ENCODE data around the gene GPR61.
A peak's percentile ranks its signal among the peaks of the same experiment; 100 is the strongest.

GPR61 gene

GRCh38 chr1:109578947-109579443, 39.3 kb downstream of the GPR61 start:
- DNase-seq, result no peak

DNA sequence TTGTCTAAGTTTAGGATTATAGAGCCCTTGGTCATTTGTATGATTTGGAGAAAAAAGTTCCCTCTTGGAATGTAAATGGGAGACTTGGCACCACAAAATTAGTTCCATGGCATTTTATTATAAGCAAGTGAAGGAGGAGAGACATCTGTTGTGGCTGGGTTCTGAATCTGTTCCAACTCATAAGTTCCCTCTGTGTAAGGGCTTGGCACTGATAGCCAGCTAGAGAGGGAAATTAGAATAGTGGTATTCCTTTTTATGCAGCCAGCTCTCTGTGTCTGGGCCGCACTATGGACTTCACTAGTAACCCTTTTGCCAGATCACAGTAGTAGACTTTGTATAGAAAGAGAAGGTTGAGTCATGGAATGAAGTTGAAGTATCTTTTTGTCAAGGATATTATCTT, 39.8 kb downstream of the GPR61 start:
- DNase-seq, result peak; percentile 29

DNA sequence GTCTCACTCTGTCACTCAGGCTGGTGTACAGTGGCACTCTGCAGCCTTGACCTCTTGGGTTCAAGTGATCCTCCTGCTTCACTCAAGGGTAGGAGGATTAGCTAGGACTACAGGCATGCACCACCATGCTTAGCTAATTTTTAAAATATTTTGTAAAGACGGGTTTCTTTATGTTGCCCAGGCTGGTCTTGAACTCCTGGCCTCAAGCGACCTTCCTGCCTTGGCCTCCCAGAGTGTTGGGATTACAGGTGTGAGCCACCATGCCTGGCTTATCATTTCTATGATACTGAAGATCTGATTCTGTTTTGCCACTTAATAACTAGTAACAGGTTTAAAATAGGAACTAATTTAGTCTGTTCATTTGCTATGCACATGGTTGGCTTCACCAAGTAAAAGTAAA, 42.3 kb downstream of the GPR61 start:
- DNase-seq, result no peak

GRCh38 chr1:109584766-109585165, 45.1 kb downstream of the GPR61 start:
- no peak for DNase-seq

GRCh38 chr1:109586055-109586454, 46.4 kb downstream of the GPR61 start:
- no peak for DNase-seq

- no peak for DNase-seq
Measured at GRCh38 chr1:109589177-109589576, 49.5 kb downstream of the GPR61 start.

- no peak for DNase-seq
Measured at GRCh38 chr1:109589679-109590078, 50.0 kb downstream of the GPR61 start.

GRCh38 chr1:109592916-109593315, 53.2 kb downstream of the GPR61 start:
- DNase-seq, result no peak

GRCh38 chr1:109595531-109595930, 55.9 kb downstream of the GPR61 start:
- no peak for DNase-seq
